Sciatic nerve (tissue), 2 donors: ENCODE measurements around the gene SYTL3. TPM values are rescaled to one million over a fixed set of nuclear protein-coding genes. Genes with fewer than 3 reads are reported as not detected.

Source experiments
- ATAC-seq: fragments of 200-7000 bp; cut with Tn5 transposase; one replicate; pipeline ENCODE4 v1.9.1; 2020; ENCODE audit warnings: mild to moderate bottlenecking, moderate library complexity
- DNase-seq: peaks from one replicate; pipeline ENCODE4 v3.0.0-alpha.2; 2020; ENCODE audit warnings: low spot score
- intact Hi-C: fragments of 100-400 bp; cut with DNase I; formaldehyde crosslinking; loops from one replicate; pipeline ENCODE4 v1.14.2; 2022
- total RNA-seq: library from RNA; stranded (reverse); fragmentation: NEBNext Ultra II Directional; extraction: Animal tissue kit (Norgen Biotek cat#: 25700); gene quantifications from one replicate; pipeline ENCODE4 v1.2.1, GENCODE V29; 2021
- donor health status: DM: no; HTN: no; CAD: no.
- donor health status: DM: no; HTN: no; CAD: no.

SYTL3 gene
- total RNA-seq, 1 donor from 2014 or later, result 2.5 TPM

DNA sequence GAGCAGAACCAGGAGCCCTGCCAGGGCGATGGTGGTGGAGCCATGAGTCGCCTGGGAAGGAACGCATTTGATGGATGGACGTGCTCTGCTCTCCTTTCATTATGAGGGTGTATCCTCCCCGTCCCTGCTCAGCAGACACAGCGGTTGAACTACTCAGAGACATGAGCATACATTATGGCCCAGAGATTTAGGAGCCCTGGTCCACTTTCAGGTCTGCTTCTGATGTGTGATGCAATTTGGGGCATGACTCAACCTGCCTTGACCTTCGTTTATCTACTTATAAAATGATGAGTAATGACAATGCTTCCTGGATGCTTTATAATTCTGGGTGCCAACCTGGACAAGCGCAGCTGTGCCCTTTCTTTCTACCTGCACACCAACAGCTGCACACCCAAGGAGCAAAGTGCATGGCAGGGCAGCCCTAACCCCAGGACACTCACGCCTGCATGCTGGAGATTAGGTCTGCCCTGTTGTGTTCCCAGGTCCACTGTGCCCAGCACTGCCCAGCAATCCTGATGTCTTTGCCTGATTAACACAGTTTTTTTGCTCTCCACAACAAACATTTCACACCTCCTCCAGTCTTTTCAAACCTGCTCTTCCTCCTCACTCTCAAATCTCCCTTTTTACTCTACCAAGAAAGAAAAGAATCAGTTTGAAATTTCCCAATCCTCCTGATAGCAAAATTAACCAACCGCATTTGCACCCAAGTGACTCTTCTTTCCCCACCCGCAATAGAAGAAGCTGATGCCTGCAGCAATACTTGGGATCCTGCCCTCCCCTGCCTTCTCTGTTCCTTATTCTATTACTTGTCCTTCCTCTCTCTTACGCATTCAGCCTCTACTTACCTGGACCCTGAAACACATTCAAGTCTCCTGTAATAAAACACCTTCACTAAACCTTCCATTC lies 88.1 kb downstream of the SYTL3 start:
- intact Hi-C loops, result no loop called here
- DNase-seq, result no peak
- no peak for ATAC-seq

DNA sequence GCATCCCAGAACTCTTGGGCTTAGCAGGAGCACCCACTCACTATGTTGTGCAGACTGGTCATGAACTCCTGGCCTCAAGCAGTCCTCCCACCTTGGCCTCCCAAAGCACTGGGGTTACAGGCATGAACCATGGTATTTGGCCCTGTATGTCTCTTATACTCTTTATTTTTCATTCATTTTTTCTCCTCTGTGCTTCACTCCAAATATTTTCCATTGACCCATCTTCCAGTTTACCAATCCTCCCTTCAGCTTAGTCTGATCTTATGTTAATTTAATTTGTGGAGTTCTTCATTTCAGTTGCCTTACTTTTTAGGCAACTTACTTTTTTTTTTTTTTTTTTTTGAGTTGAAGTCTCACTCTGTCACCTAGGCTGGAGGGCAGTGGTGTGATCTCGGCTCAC lies 89.8 kb downstream of the SYTL3 start:
- no peak for DNase-seq
- ATAC-seq, result no peak
- intact Hi-C loops, result no loop called here

DNA sequence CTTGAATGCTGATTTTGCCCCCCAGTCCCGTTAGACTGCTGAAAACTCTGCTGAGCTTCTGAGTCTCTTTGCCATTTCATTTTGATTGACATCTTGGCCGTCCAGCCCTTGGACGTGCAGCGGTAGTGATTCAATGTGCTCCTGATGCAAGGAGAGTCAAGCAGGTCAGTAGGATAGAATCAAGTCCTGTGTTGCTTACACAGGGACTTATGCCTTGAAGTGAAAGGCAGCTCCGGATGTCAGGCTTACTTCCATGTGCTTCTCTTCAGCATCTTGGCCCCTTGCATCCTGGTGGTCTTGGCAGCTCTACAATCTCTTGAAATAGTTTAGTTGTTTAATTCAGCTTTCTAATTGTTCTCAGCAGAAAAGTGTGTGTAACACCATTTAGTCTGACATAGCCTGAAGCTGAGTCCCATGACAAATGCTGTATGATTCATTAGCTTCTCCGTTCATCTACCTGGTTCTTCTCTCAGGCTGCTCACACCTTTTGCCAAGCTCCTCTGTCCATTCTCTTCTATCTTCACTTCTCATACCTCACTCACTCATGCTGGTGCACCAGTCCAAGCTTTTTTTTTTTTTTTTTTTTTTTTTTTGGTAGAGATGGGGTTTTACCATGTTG lies 93.3 kb downstream of the SYTL3 start:
- ATAC-seq (no peak), DNase-seq (no peak)
- intact Hi-C loops, result no loop called here

DNA sequence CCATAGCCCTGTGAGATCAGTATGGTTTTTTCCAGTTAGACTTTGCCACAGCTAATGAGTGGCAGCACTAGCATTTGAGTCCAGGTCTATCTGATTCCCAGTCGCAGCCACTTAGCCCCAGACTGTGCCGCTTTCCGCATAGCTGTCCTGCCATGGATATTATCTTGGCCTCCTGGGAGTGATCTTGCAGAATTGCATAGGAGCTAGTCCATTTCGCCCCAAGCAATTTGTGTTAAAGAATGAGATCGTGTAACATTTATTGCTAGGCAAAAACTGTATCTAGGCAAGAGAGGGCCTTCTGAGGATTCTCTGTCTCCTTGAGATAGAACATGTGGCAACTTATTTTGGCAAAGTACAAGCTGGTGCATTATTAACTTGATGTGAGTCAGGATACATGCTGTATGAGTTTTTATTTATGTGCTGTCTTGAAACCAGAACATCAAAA lies 95.2 kb downstream of the SYTL3 start:
- DNase-seq (no peak), ATAC-seq (no peak)
- intact Hi-C loops, result no loop called here

GRCh38 chr6:158751224-158751623 lies 101.4 kb downstream of the SYTL3 start:
- DNase-seq, result no peak
- no peak for ATAC-seq
- intact Hi-C loops, result no loop called here

GRCh38 chr6:158751921-158752320 lies 102.1 kb downstream of the SYTL3 start:
- DNase-seq (no peak), ATAC-seq (no peak)
- intact Hi-C loops, result no loop called here

- DNase-seq (no peak), ATAC-seq (peak; percentile 63)
- intact Hi-C loops, result no loop called here
These were observed 102.8 kb downstream of the SYTL3 start for GRCh38 chr6:158752613-158753012.

GRCh38 chr6:158753811-158754210 lies 104.0 kb downstream of the SYTL3 start:
- DNase-seq, result no peak
- intact Hi-C loops, result no loop called here
- no peak for ATAC-seq

DNA sequence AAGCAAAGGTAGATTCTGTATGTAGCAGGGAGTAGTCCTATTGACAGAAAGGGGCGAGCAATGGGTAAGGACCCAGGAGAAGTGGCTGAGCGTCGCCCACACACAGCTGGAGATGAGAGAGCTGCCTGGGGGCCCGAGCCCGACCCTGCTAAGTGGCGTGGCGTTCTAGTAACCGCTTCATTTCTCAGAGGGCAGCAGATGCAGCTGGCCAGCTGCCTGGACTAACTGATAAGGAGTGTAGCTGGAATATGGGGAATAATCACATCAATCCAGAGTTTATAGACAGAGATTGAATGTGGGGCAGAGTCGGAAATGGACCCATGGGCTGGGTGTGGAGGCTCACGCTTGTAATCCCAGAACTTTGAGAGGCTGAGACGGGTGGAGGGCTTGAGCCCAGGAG lies 104.9 kb downstream of the SYTL3 start:
- no peak for ATAC-seq
- intact Hi-C loops, result no loop called here
- no peak for DNase-seq

DNA sequence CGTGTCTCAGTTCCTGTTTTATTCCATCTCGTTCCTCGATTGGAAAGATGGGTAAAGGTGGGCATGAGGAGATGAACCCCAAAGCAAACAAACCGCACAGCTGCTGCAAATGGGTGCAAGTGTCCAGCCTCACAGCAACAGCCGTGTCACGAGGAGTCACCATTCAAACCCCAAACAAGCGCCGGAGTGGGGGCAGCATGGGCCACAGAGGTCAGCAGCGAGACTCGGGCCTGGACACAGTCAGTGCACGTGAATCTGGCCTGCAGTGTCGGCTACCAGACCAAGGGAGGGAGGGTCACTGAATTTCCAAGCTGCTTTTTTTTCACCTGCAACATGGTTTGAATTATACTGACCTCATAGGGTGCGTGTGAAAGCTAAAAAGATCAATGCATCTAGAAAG lies 105.8 kb downstream of the SYTL3 start:
- no peak for DNase-seq
- intact Hi-C loops, result no loop called here
- ATAC-seq, result no peak

DNA sequence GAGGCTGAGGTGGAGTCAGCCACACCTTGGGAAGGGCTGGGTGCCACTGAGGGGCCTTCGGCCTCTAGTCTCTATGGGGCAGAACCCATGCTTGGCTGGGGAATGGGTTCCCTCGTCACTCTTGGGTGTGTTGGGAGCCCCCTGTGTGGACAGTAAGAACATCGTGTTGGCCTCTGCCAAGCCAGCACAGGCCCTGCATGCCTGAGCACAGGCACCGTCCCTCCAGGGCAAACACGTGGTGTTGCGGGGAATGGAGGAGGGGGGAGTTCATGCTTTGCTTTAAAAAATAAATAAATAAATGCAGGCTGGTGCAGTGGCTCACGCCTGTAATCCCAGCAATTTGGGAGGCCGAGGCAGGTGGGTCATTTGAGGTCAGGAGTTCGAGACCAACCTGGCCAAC lies 106.3 kb downstream of the SYTL3 start:
- intact Hi-C loops, result no loop called here
- DNase-seq, result no peak
- ATAC-seq, result no peak

- no peak for DNase-seq
- no peak for ATAC-seq
- intact Hi-C loops, result no loop called here
These were observed 107.3 kb downstream of the SYTL3 start for GRCh38 chr6:158756977-158757752.

DNA sequence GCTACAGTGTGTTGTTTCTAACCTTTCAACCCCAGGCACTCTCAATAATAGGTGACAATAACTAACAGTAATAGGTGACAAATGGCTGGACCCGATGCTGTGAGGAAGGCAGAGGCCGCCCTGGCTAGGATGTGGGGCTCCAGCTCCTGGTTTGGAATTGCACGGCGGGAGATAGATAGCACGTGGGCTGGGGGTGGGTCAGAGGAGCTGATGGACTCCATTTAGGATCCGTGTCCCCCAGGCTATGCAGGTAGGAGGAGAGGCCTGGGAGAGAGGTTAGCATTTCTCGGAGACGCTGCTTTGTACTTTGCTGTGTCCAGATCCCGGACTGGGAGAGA lies 107.9 kb downstream of the SYTL3 start:
- no peak for ATAC-seq
- DNase-seq, result no peak
- intact Hi-C loops, result no loop called here

GRCh38 chr6:158758451-158758860 lies 108.6 kb downstream of the SYTL3 start:
- ATAC-seq (peak; percentile 7), DNase-seq (no peak)
- intact Hi-C loops, result no loop called here

DNA sequence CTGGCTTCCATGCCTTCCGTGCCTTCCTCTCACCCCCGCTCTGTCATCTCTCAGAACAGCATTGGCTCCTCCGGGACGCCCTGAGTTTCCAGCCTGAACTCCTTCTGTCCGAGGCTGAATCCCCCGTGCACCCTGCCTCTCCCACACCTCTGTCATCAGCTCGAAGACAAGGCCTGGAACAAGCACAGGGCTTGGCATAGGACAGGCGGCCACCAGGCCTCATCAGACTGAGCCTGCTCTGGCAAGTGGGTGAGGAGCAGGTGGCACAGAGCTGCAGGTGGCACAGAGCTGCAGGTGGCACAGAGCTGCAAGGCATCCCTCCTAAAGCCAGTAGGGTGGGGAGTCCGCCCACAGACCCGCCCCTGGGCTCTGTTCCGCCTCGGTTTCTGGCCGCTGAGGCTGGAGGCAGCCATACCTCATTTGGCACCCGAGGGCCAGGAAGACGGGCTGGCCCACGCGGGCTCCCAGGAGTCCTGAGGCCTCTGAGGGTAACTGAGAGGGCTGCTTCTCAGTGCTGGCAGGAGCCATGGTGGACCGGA lies 109.2 kb downstream of the SYTL3 start:
- intact Hi-C loops, result no loop called here
- ATAC-seq (no peak), DNase-seq (no peak)

DNA sequence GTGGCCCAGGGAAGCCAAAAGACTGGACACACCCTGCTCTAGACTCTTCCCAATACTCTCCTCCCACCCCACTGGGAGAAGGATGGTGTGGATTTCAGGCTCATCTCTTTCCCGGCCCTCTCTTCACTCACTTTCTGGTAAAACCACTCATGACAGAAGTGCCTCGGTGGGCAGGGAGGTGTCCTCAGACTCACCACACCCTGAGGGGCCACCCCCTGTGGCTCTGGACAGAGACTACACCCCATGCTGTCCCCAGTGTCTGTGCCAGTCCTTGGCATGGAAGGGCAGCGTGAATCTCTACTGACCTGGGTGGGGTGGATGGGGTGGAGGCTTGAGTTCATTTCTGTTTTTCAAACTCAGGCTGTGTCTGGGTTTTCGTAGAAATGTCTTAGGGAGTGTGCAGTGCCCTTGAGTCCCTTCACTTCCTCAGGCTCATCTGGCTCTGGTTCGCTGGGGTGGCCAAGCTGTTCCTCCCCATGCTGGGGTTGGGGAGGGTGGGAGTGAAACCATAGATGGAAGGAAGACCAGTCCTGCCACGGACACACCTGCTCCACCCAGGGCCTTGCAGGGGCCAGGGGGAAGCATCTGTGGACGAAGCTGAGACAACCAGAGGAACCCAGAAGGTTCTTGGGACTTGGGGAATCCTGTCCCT lies 110.2 kb downstream of the SYTL3 start:
- DNase-seq (no peak), ATAC-seq (peak; percentile 18)
- intact Hi-C loops, result no loop called here

DNA sequence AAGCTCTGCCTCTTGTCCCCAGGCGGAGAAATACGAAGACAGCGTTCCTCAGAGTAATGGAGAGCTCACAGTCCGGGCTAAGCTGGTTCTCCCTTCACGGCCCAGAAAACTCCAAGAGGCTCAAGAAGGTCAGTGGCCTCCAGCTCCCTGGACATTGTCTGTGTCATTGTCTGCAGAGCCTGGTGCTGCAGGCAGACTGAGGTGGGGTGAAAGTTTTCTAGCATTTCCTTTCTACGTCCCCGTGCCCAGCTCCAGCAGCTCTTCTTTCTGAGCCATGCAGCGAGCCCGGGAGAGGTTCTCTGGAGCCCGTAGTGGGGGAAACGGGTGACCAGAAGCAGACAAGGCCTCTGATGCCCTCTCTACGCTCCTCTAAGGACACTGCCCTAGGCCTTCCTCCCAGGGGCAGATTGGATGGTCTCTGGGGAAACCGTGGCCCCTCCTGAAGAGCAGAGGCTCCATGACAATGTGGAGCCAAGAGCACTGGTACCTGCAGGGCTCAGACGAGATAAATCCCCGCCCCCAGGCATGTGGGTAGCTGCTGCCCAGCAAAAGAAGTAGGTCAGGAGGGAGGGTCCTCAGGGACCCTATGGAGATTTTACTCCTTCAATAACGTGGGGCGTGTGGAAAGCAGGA lies 110.9 kb downstream of the SYTL3 start:
- ATAC-seq (no peak), DNase-seq (no peak)
- intact Hi-C loops, result no loop called here

DNA sequence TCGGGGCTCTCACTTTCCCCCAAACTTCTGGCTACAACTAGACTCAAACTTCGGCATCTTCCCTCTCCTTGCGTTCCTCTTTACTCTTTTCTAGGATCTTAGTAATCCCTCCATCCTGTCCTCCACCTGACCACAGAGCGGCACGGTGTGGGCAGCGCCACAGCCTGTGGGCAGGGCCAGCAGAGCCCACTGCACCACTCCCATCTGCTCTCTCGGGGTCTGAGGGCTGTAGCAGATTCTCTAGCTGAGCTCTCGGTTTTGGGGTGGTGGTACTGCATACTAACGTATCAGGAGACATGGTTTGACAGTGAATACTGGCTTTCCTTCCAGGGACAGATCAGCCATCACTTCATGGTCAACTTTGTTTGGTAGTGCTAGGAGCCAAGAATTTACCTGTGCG lies 111.9 kb downstream of the SYTL3 start:
- intact Hi-C loops, result no loop called here
- DNase-seq (no peak), ATAC-seq (no peak)
